Endodermal cell (in vitro differentiated cells): ENCODE measurements around the gene PPIC. TPM values are rescaled to one million over a fixed set of nuclear protein-coding genes. Genes with fewer than 3 reads are reported as not detected.

Experiments
- DNase-seq: peaks from one replicate; pipeline ENCODE4 v3.0.0-alpha.2; 2017
- H3K27ac ChIP-seq: 2 replicates; pipeline ENCODE4 v1.5.1; 2013; ENCODE audit warnings: mild to moderate bottlenecking, low read depth, low read length, moderate library complexity
- H3K27me3 ChIP-seq: 2 replicates; pipeline ENCODE4 v1.6.1; 2013; ENCODE audit warnings: mild to moderate bottlenecking, low read length, moderate library complexity; ENCODE audit not compliant: insufficient read depth, control insufficient read depth, poor library complexity, severe bottlenecking
- H3K36me3 ChIP-seq: 2 replicates; pipeline ENCODE4 v1.7.0; 2013; ENCODE audit warnings: mild to moderate bottlenecking, low read length, moderate library complexity; ENCODE audit not compliant: control insufficient read depth, insufficient read depth
- H3K4me1 ChIP-seq: one replicate; pipeline ENCODE4 v1.7.0; 2013; ENCODE audit warnings: low read length; ENCODE audit not compliant: control insufficient read depth, insufficient read depth
- H3K4me3 ChIP-seq: 2 replicates; pipeline ENCODE4 v1.5.1; 2013; ENCODE audit warnings: mild to moderate bottlenecking, low read length, moderate library complexity
- H3K9ac ChIP-seq: 2 replicates; pipeline ENCODE4 v1.6.1; 2013; ENCODE audit warnings: mild to moderate bottlenecking, low read length, moderate library complexity; ENCODE audit not compliant: poor library complexity, severe bottlenecking; ENCODE audit errors: extremely low read depth
- H3K9me3 ChIP-seq: 2 replicates; pipeline ENCODE4 v1.6.1; 2013; ENCODE audit warnings: mild to moderate bottlenecking, low read length, moderate library complexity; ENCODE audit not compliant: control insufficient read depth
- H3K27ac Mint-ChIP-seq: 2 replicates; pipeline ENCODE4 v1.8.0; 2020; ENCODE audit warnings: mixed read lengths
- H3K27me3 Mint-ChIP-seq: 2 replicates; pipeline ENCODE4 v1.8.0; 2021; ENCODE audit warnings: mild to moderate bottlenecking, mixed read lengths; ENCODE audit not compliant: insufficient read depth
- H3K36me3 Mint-ChIP-seq: 2 replicates; pipeline ENCODE4 v1.8.0; 2020; ENCODE audit warnings: low read depth, mixed read lengths
- H3K4me1 Mint-ChIP-seq: 2 replicates; pipeline ENCODE4 v1.8.0; 2020; ENCODE audit warnings: mixed read lengths
- H3K4me3 Mint-ChIP-seq: 2 replicates; pipeline ENCODE4 v1.8.0; 2020; ENCODE audit warnings: mild to moderate bottlenecking, moderate library complexity, mixed read lengths
- H3K9me3 Mint-ChIP-seq: 2 replicates; pipeline ENCODE4 v1.8.0; 2020; ENCODE audit warnings: mild to moderate bottlenecking, mixed read lengths
- CTCF ChIP-seq: fragments of 200-600 bp; sonication (generic); conservative IDR thresholded peaks from 2 replicates; pipeline ENCODE4 v1.5.0; 2021; ENCODE audit warnings: antibody characterized with exemption, mild to moderate bottlenecking
- WGBS, 2 experiments: methylation state at CpG; one replicate each; pipeline versions ENCODE4 v1.1.5 to v1.1.7; 2013; ENCODE audit warnings: missing lambda C conversion rate in 2 of 2, mixed read lengths in 1 of 2; ENCODE audit not compliant: insufficient coverage in 1 of 2, insufficient read length in 1 of 2; 5-methylcytosine and 5-hydroxymethylcytosine counted together
- total RNA-seq, 2 donors: library from RNA; stranded (reverse); fragmentation: NEBNext Ultra II Directional in 1 of 2; extraction: Animal tissue kit (Norgen Biotek cat#: 25700) in 1 of 2; gene quantifications; 2 replicates in 1 of 2; 3 replicates in 1 of 2; pipeline ENCODE4 v1.2.1, GENCODE V29; 2021

The PPIC gene
- total RNA-seq, 2 donors from 2014 or later, result 25.7 to 36.4 TPM

GRCh38 chr5:122997294-122997693 is 39.2 kb downstream of the PPIC start:
- Histone ChIP-seq H3K36me3 (peaks cover 5% of the 10 kb centered on the region), H3K9ac (no peak overlapping the region), H3K9me3 (no peaks in the 10 kb centered on the region), H3K4me3 (no peak overlapping the region), H3K27me3 (no peaks in the 10 kb centered on the region), H3K27ac (no peak overlapping the region), H3K4me1 (no peaks in the 10 kb centered on the region)
- no peak for TF ChIP-seq CTCF
- H3K4me3 Mint-ChIP-seq, result no peak overlapping the region
- peaks cover 13% of the 10 kb centered on the region for H3K4me1 Mint-ChIP-seq
- peaks cover 9% of the 10 kb centered on the region for H3K36me3 Mint-ChIP-seq
- peak overlapping the region; percentile 48 for H3K27ac Mint-ChIP-seq
- H3K27me3 Mint-ChIP-seq, result no peaks in the 10 kb centered on the region
- 43 to 45% methylated on average over 7 of the region's 7 CpGs for WGBS, 2 experiments
- H3K9me3 Mint-ChIP-seq, result no peaks in the 10 kb centered on the region
- DNase-seq, result no peak

GRCh38 chr5:122996091-122996490 is 40.4 kb downstream of the PPIC start:
- Mint-ChIP-seq H3K27ac (no peak overlapping the region), H3K9me3 (no peaks in the 10 kb centered on the region), H3K36me3 (peaks cover 2% of the 10 kb centered on the region), H3K27me3 (no peaks in the 10 kb centered on the region), H3K4me1 (peaks cover 13% of the 10 kb centered on the region), H3K4me3 (no peak overlapping the region)
- TF ChIP-seq CTCF, result no peak
- no peaks in the 10 kb centered on the region for H3K4me1 ChIP-seq
- WGBS, 2 experiments, result 88 to 92% methylated on average over 1 to 3 of the region's 3 CpGs
- no peak overlapping the region for H3K27ac ChIP-seq
- no peak overlapping the region for H3K4me3 ChIP-seq
- DNase-seq, result no peak
- H3K27me3 ChIP-seq, result no peaks in the 10 kb centered on the region
- no peaks in the 10 kb centered on the region for H3K36me3 ChIP-seq
- H3K9me3 ChIP-seq, result no peaks in the 10 kb centered on the region
- no peak overlapping the region for H3K9ac ChIP-seq

- no peaks in the 10 kb centered on the region for H3K36me3 Mint-ChIP-seq
- no peak for DNase-seq
- Histone ChIP-seq H3K9me3 (no peaks in the 10 kb centered on the region), H3K36me3 (no peaks in the 10 kb centered on the region), H3K4me1 (no peaks in the 10 kb centered on the region), H3K4me3 (no peak overlapping the region), H3K27ac (no peak overlapping the region), H3K9ac (no peak overlapping the region), H3K27me3 (no peaks in the 10 kb centered on the region)
- TF ChIP-seq CTCF, result no peak
- no peaks in the 10 kb centered on the region for H3K9me3 Mint-ChIP-seq
- no peak overlapping the region for H3K4me3 Mint-ChIP-seq
- WGBS, 2 experiments, result 98 to 100% methylated on average over 2 of the region's 2 CpGs
- H3K27me3 Mint-ChIP-seq, result no peaks in the 10 kb centered on the region
- H3K27ac Mint-ChIP-seq, result no peak overlapping the region
- peaks cover 8% of the 10 kb centered on the region for H3K4me1 Mint-ChIP-seq
Observed at GRCh38 chr5:122985954-122986721, 50.4 kb downstream of the PPIC start.
